CD4-positive, CD25-positive, alpha-beta regulatory T cell (primary cell): ENCODE data around the gene MPP3. TPM values are rescaled to one million over a fixed set of nuclear protein-coding genes. Genes with fewer than 3 reads are reported as not detected.

ENCODE experiments used
- ATAC-seq, 2 donors: fragments of 150-1000 bp; cut with Tn5 transposase; one replicate each; pipeline ENCODE4 v1.10.0; 2021; ENCODE audit warnings: low read depth in 2 of 2, moderate number of reproducible peaks in 2 of 2, moderate library complexity in 1 of 2
- DNase-seq, 3 donors: peaks; one replicate each; pipeline versions ENCODE4 v3.0.0 to v3.0.0-alpha.2; 2012 to 2022; ENCODE audit warnings: mixed read lengths in 1 of 3
- H3K27ac ChIP-seq: one replicate; pipeline ENCODE4 v1.7.0; 2013; ENCODE audit warnings: mild to moderate bottlenecking, low read length; ENCODE audit not compliant: insufficient read depth, poor library complexity, severe bottlenecking
- H3K27me3 ChIP-seq: one replicate; pipeline ENCODE4 v1.7.0; 2013; ENCODE audit warnings: low read length; ENCODE audit not compliant: control insufficient read depth, insufficient read depth
- H3K36me3 ChIP-seq: one replicate; pipeline ENCODE4 v1.7.0; 2013; ENCODE audit warnings: mild to moderate bottlenecking, low read length, moderate library complexity; ENCODE audit not compliant: control insufficient read depth, insufficient read depth
- H3K4me1 ChIP-seq: 2 replicates; pipeline ENCODE4 v1.7.0; 2013; ENCODE audit warnings: mild to moderate bottlenecking, low read length; ENCODE audit not compliant: insufficient read depth, control insufficient read depth, poor library complexity, severe bottlenecking
- H3K4me3 ChIP-seq: one replicate; pipeline ENCODE4 v1.7.0; 2013; ENCODE audit warnings: low read depth, mild to moderate bottlenecking, low read length, moderate library complexity
- H3K9me3 ChIP-seq, 2 experiments: 1 replicate in 1 of 2; 2 replicates in 1 of 2; pipeline ENCODE4 v1.7.0; 2013; ENCODE audit warnings: low read length in 2 of 2, mild to moderate bottlenecking in 1 of 2, moderate library complexity in 1 of 2; ENCODE audit not compliant: control insufficient read depth in 2 of 2
- H3K27ac Mint-ChIP-seq, 3 donors: one replicate each; pipeline ENCODE4 v1.8.0; 2020 to 2022; ENCODE audit warnings: mild to moderate bottlenecking in 3 of 3, mixed read lengths in 3 of 3, moderate library complexity in 2 of 3
- H3K27me3 Mint-ChIP-seq: one replicate; pipeline ENCODE4 v1.8.0; 2022; ENCODE audit warnings: mild to moderate bottlenecking, mixed read lengths
- H3K36me3 Mint-ChIP-seq: one replicate; pipeline ENCODE4 v1.8.0; 2020; ENCODE audit warnings: mixed read lengths
- H3K4me1 Mint-ChIP-seq, 4 donors: one replicate each; pipeline ENCODE4 v1.8.0; 2020 to 2022; ENCODE audit warnings: mixed read lengths in 4 of 4, mild to moderate bottlenecking in 1 of 4
- H3K4me3 Mint-ChIP-seq, 4 donors: one replicate each; pipeline ENCODE4 v1.8.0; 2020 to 2022; ENCODE audit warnings: mild to moderate bottlenecking in 4 of 4, mixed read lengths in 4 of 4, moderate library complexity in 3 of 4
- H3K9me3 Mint-ChIP-seq, 7 donors: one replicate each; pipeline ENCODE4 v1.8.0; 2020 to 2022; ENCODE audit warnings: mixed read lengths in 7 of 7, mild to moderate bottlenecking in 3 of 7, moderate library complexity in 2 of 7
- polyA plus RNA-seq, 4 donors: library from polyadenylated mRNA; unstranded; fragments of 300-500 nt; fragmentation: Illumina TruSeq; gene quantifications; one replicate each; pipeline ENCODE4 v1.2.3, GENCODE V29; 2021
- total RNA-seq: library from RNA; stranded (reverse); gene quantifications from one replicate; pipeline ENCODE4 v1.2.3, GENCODE V29; 2022

MPP3 gene
- total and polyA plus RNA-seq, 5 donors from 2014 or later = not detected

DNA sequence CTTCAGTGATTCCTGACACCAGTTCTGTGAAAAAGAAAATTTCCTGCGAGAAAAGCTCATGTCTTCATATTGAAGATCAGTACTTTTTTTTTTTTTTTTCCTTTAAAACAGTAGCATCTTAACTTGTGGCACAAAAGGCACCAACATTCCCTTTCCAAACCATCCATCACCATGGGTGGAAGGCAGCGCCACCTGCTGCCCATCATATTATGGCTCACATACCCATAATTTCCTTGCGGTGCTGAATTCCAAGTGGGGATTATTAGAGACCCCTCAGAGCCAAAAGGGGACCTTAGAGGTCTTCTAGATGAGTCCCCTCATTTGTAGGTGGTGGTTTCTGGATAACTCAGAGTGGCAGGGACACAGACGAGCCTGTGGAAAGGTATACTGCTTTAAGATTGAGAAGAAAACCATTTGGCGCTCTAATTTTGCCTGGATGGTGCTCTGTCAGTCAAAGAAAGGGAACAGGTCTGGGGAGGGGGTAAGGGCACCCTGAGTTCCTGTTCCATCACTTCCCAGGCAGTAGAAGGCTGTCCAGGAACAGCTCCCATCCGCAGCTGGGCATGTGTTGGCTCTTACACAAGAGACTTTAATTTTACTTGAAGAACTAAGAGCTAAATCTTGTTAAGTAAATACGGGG lies 66.4 kb downstream of the MPP3 start:
- no peaks in the 10 kb centered on the region for H3K36me3 ChIP-seq
- H3K9me3 ChIP-seq = no peaks in the 10 kb centered on the region
- H3K4me3 ChIP-seq = no peak overlapping the region
- Mint-ChIP-seq H3K27ac (no peak overlapping the region), H3K27me3 (peaks cover 4% of the 10 kb centered on the region), H3K36me3 (peaks cover 12% of the 10 kb centered on the region), H3K4me3 (no peak overlapping the region), H3K9me3 (no peaks in the 10 kb centered on the region), H3K4me1 (peaks cover 0 to 2% (median 0%) of the 10 kb centered on the region in 4 donors)
- no peaks in the 10 kb centered on the region for H3K27me3 ChIP-seq
- DNase-seq (peak in 2 of 3 donors; percentile 38 to 42), ATAC-seq (no peak)
- no peaks in the 10 kb centered on the region for H3K4me1 ChIP-seq
- H3K27ac ChIP-seq = no peak overlapping the region

DNA sequence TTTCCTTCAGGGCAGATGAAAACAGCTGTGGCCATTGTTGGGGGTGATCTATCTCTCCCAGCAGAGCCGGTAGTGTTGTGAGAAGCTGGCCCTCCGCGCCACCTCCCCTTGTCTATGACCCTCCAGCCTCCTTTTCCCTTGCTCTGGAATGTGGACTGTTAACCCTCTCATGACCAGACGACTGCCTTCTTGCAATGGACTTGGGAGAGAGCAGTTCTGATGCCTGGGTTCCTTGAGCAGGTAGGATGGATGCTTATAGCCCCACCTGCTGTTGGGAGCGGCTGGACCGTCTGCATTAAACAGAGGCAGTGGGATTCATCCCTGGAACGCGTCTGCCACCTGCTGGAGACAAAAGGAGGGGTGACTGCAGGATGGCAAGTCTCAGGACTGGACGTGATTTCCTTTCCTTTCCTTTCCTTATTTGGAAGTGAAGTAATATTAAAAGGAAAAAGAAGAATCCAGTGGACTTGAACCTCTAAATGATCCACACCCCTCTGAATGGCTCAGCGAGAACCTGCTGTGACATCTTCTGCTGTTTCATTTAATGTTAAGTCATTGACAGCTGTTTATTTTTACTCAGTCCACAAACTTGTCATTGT lies 72.6 kb downstream of the MPP3 start:
- Mint-ChIP-seq H3K9me3 (no peaks in the 10 kb centered on the region), H3K27me3 (peaks cover 21% of the 10 kb centered on the region), H3K36me3 (no peaks in the 10 kb centered on the region), H3K4me3 (no peak overlapping the region), H3K4me1 (no peaks in the 10 kb centered on the region), H3K27ac (no peak overlapping the region)
- no peak overlapping the region for H3K27ac ChIP-seq
- no peaks in the 10 kb centered on the region for H3K27me3 ChIP-seq
- ATAC-seq (peak; percentile 77 to 90), DNase-seq (peak; percentile 75 to 89 (median 81))
- H3K9me3 ChIP-seq = no peaks in the 10 kb centered on the region
- no peak overlapping the region for H3K4me3 ChIP-seq
- no peaks in the 10 kb centered on the region for H3K36me3 ChIP-seq
- peaks cover under 1% of the 10 kb centered on the region for H3K4me1 ChIP-seq

DNA sequence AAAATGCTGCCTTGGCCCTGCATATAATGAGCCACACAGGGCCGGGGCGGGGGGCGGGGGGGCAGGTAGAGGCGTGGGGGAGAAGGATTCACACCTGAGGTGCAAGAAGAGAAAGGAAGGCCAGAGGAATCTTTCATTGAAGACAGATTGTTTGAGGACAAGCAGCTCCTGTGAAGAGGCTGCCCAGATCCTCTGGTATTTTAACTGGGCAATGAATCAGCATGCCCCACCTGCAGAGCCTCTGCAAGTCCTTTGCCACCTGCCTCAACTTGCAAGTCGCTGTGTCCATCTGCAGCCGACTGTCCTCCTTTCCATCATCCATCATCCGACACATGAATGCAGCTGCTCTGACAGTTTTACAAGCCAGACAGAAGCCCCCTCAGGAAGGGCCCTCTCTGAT lies 73.1 kb downstream of the MPP3 start:
- no peak for DNase-seq

DNA sequence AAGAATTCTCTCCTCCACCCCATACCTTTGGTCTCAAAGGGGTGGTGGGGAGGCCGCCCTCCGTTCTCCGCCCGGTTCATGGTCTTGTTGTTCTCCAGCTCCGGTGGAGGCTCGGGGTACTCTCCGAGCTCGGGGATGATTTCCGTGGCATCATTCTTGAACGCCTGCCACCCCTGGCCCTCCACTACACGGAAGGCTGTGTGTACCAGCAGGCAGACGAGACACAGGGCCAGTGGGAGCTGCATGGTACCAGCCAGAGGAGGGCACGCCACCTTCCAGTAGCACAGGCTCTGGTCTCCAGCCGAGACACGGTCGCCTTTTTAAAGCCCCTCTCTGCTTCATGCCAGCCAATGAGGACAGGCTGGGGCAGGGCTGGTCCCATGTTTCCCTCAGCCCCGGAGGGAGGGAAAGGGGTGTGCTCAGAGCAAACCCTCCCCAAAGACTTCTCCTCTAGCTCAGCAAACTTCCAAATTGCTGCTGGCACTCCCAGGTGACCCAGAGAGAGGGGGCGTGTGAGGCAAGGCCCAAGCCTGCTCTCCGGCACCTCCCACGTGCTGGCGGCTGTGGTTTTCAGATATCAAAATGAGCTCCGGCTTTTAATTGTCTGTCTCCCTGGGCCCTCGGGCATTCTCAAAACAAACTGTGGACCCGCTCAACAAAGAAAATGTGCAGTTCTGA lies 74.3 kb downstream of the MPP3 start, which contains the start of gene SOST:
SOST (minus strand) TSS at position 295 of the 678 bp plus-strand sequence; CDS start at position 245, 50 bp downstream.
- Mint-ChIP-seq H3K9me3 (no peaks in the 10 kb centered on the region), H3K27me3 (peaks cover 28% of the 10 kb centered on the region), H3K27ac (no peak within 1 kb of the TSS), H3K36me3 (no peaks in the 10 kb centered on the region), H3K4me3 (no peak within 1 kb of the TSS), H3K4me1 (no peaks in the 10 kb centered on the region)
- no peaks in the 10 kb centered on the region for H3K36me3 ChIP-seq
- H3K27me3 ChIP-seq = peaks cover 6% of the 10 kb centered on the region
- no peak within 1 kb of the TSS for H3K4me3 ChIP-seq
- no peak for ATAC-seq
- peaks cover 3% of the 10 kb centered on the region for H3K4me1 ChIP-seq
- no peaks in the 10 kb centered on the region for H3K9me3 ChIP-seq
- no peak within 1 kb of the TSS for H3K27ac ChIP-seq
- DNase-seq = no peak

More for the DNA sequence above, 73.1 kb downstream of the MPP3 start:
- H3K27me3 ChIP-seq = no peaks in the 10 kb centered on the region
- Mint-ChIP-seq H3K9me3 (no peaks in the 10 kb centered on the region), H3K4me3 (no peak overlapping the region), H3K36me3 (no peaks in the 10 kb centered on the region), H3K27ac (no peak overlapping the region), H3K27me3 (peaks cover 21% of the 10 kb centered on the region), H3K4me1 (no peaks in the 10 kb centered on the region)
- no peaks in the 10 kb centered on the region for H3K9me3 ChIP-seq
- ATAC-seq = no peak
- no peaks in the 10 kb centered on the region for H3K36me3 ChIP-seq
- no peak overlapping the region for H3K27ac ChIP-seq
- H3K4me3 ChIP-seq = no peak overlapping the region
- peaks cover 3% of the 10 kb centered on the region for H3K4me1 ChIP-seq

DNA sequence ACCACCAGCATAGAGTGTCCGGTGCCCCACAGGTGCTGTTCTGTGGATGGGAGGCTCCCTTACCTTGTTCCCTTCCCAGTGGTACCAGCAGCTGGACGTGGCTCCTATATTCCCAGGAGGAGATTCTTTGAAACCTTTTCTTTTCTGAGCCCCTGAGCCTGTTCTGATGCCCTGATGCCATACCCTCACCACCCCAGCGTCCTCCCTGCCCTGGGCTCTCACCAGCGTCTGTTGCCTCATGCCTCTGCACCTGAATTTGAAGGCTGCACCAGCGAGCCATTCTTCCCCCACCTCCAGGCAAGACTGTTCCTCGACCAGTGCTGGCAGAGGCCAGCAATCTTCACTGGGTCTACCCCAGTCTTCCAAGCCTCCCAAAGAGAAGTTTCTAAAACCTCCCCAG lies 74.9 kb downstream of the MPP3 start:
- H3K4me3 Mint-ChIP-seq = no peak overlapping the region
- no peak for ATAC-seq

DNA sequence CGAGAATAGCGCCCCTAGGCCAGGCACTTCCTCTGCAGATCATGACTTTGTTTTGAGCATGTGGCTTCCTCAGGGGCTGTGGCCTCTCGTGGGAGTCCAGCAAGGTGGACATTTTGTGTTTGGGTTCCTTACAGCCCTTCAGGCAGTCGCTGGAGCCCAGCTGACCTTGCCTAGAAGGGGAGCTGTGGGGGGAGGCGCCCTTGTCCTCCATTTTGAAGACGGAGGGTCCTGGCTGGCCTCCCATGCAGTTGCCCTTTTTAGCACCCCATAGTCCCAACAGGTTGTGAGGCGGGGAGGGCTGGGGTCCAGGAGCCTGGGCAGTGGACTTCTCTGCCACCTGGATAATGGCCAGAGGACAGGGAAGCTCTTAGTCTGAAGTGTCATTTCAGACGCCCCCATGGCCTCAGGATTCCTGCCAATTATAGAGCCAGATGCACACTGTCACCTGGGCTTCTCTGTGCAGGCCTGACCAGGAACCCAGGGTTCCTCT lies 75.7 kb downstream of the MPP3 start:
- Histone ChIP-seq H3K27ac (no peak overlapping the region), H3K36me3 (no peaks in the 10 kb centered on the region), H3K9me3 (no peaks in the 10 kb centered on the region), H3K27me3 (peaks cover 13% of the 10 kb centered on the region), H3K4me3 (no peak overlapping the region), H3K4me1 (peaks cover 3% of the 10 kb centered on the region)
- DNase-seq (no peak), ATAC-seq (no peak)
- H3K27ac Mint-ChIP-seq = no peak overlapping the region
- no peak overlapping the region for H3K4me3 Mint-ChIP-seq
- H3K36me3 Mint-ChIP-seq = no peaks in the 10 kb centered on the region
- H3K4me1 Mint-ChIP-seq = no peaks in the 10 kb centered on the region
- peaks cover 38% of the 10 kb centered on the region for H3K27me3 Mint-ChIP-seq
- H3K9me3 Mint-ChIP-seq = no peaks in the 10 kb centered on the region

More for the DNA sequence above, 74.9 kb downstream of the MPP3 start:
- no peaks in the 10 kb centered on the region for H3K9me3 ChIP-seq
- no peak overlapping the region for H3K4me3 ChIP-seq
- no peaks in the 10 kb centered on the region for H3K4me1 Mint-ChIP-seq
- H3K27ac ChIP-seq = no peak overlapping the region
- H3K36me3 ChIP-seq = no peaks in the 10 kb centered on the region
- no peak overlapping the region for H3K27ac Mint-ChIP-seq
- peaks cover 33% of the 10 kb centered on the region for H3K27me3 Mint-ChIP-seq
- peaks cover 8% of the 10 kb centered on the region for H3K27me3 ChIP-seq
- DNase-seq = no peak
- no peaks in the 10 kb centered on the region for H3K9me3 Mint-ChIP-seq
- peaks cover 3% of the 10 kb centered on the region for H3K4me1 ChIP-seq
- no peaks in the 10 kb centered on the region for H3K36me3 Mint-ChIP-seq

DNA sequence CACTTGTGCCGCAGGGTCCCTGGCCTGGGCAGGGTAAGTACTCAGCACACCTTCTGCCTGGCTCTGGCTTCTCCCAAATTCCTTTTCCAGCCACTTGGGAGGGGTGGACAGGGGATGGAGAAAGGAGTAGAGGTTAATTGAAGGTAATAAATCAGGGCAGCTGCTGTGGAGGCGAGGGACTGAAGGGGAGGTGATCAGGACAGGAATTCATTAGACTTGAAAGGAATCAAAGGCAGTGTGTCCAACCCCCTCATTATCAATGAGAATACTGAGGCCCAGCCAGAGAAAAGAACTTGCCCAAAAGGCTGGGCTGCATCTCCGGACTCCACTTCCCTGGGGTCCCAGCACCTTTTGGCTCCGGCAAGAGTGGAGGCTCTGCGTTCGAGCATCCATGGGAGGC lies 76.7 kb downstream of the MPP3 start:
- ATAC-seq = no peak
- Mint-ChIP-seq H3K9me3 (no peaks in the 10 kb centered on the region), H3K27me3 (peaks cover 38% of the 10 kb centered on the region), H3K4me1 (no peaks in the 10 kb centered on the region), H3K27ac (peak overlapping the region in 1 of 3 donors; percentile 52), H3K36me3 (no peaks in the 10 kb centered on the region), H3K4me3 (no peak overlapping the region)
- H3K4me1 ChIP-seq = peaks cover 3% of the 10 kb centered on the region
- H3K9me3 ChIP-seq = no peaks in the 10 kb centered on the region
- no peak for DNase-seq
- no peaks in the 10 kb centered on the region for H3K36me3 ChIP-seq
- no peak overlapping the region for H3K4me3 ChIP-seq
- no peak overlapping the region for H3K27ac ChIP-seq
- H3K27me3 ChIP-seq = peaks cover 13% of the 10 kb centered on the region
